H9 (cell line): Measurements from ENCODE around the gene PUM1. TPM values are rescaled to one million over a fixed set of nuclear protein-coding genes. Genes with fewer than 3 reads are reported as not detected.
A peak's percentile ranks its signal among the peaks of the same experiment; 100 is the strongest.

Source experiments
- DNase-seq: peaks from one replicate; pipeline ENCODE4 v3.0.0-alpha.2; 2017
- H2AFZ ChIP-seq: one replicate; pipeline ENCODE4 v1.6.1; 2013; ENCODE audit warnings: mild to moderate bottlenecking, low read length, control low read depth, moderate library complexity
- H2AK5ac ChIP-seq: 2 replicates; pipeline ENCODE4 v1.6.1; 2013; ENCODE audit warnings: low read length, control low read depth, mixed read lengths; ENCODE audit not compliant: insufficient read length
- H2BK120ac ChIP-seq: one replicate; pipeline ENCODE4 v1.6.1; 2013; ENCODE audit warnings: low read depth, mild to moderate bottlenecking, low read length, control low read depth, inconsistent platforms; ENCODE audit not compliant: poor library complexity, severe bottlenecking
- H2BK12ac ChIP-seq: 2 replicates; pipeline ENCODE4 v1.6.1; 2013; ENCODE audit warnings: low read length, control low read depth, mixed read lengths, low read depth; ENCODE audit not compliant: insufficient read length
- H2BK15ac ChIP-seq: 2 replicates; pipeline ENCODE4 v1.6.1; 2013; ENCODE audit warnings: low read depth, low read length, control low read depth
- H2BK20ac ChIP-seq: one replicate; pipeline ENCODE4 v1.6.1; 2013; ENCODE audit warnings: low read depth, mild to moderate bottlenecking, low read length, control low read depth, inconsistent platforms; ENCODE audit not compliant: poor library complexity, severe bottlenecking
- H2BK5ac ChIP-seq: 2 replicates; pipeline ENCODE4 v1.6.1; 2013; ENCODE audit warnings: low read length, control low read depth, mixed read lengths; ENCODE audit not compliant: insufficient read length
- H3K14ac ChIP-seq: 2 replicates; pipeline ENCODE4 v1.6.1; 2013; ENCODE audit warnings: low read length, control low read depth; ENCODE audit not compliant: insufficient read depth
- H3K18ac ChIP-seq: 2 replicates; pipeline ENCODE4 v1.6.1; 2013; ENCODE audit warnings: low read depth, mild to moderate bottlenecking, mixed read lengths, low read length, control low read depth; ENCODE audit not compliant: insufficient read length
- H3K23ac ChIP-seq: 2 replicates; pipeline ENCODE4 v1.6.1; 2013; ENCODE audit warnings: low read length, control low read depth, mixed read lengths, low read depth; ENCODE audit not compliant: insufficient read length
- H3K23me2 ChIP-seq: 2 replicates; pipeline ENCODE4 v1.6.1; 2013; ENCODE audit warnings: low read depth, mild to moderate bottlenecking, mixed read lengths, low read length, control low read depth; ENCODE audit not compliant: insufficient read length, poor library complexity, severe bottlenecking
- H3K27ac ChIP-seq: 2 replicates; pipeline ENCODE4 v1.5.1; 2013; ENCODE audit warnings: low read length, control low read depth, mixed read lengths, low read depth; ENCODE audit not compliant: insufficient read length
- H3K27me3 ChIP-seq: 2 replicates; pipeline ENCODE4 v1.6.1; 2013; ENCODE audit warnings: low read length, control low read depth, inconsistent platforms; ENCODE audit not compliant: insufficient read depth
- H3K4ac ChIP-seq: 2 replicates; pipeline ENCODE4 v1.6.1; 2013; ENCODE audit warnings: low read depth, mild to moderate bottlenecking, control low read depth, inconsistent platforms, low read length, moderate library complexity
- H3K4me1 ChIP-seq: 2 replicates; pipeline ENCODE4 v1.6.1; 2013; ENCODE audit warnings: low read length, control low read depth, inconsistent platforms; ENCODE audit not compliant: insufficient read depth
- H3K4me2 ChIP-seq: 2 replicates; pipeline ENCODE4 v1.6.1; 2013; ENCODE audit warnings: low read length, control low read depth, mixed read lengths; ENCODE audit not compliant: insufficient read length, insufficient read depth
- H3K56ac ChIP-seq: 2 replicates; pipeline ENCODE4 v1.6.1; 2013; ENCODE audit warnings: low read depth, mild to moderate bottlenecking, mixed read lengths, low read length, control low read depth; ENCODE audit not compliant: insufficient read length
- H3K79me1 ChIP-seq: 2 replicates; pipeline ENCODE4 v1.6.1; 2013; ENCODE audit warnings: low read depth, mild to moderate bottlenecking, moderate library complexity, low read length, control low read depth, inconsistent platforms; ENCODE audit not compliant: insufficient read depth, poor library complexity, severe bottlenecking
- H3K79me2 ChIP-seq: 2 replicates; pipeline ENCODE4 v1.6.1; 2013; ENCODE audit warnings: low read length, control low read depth, inconsistent platforms; ENCODE audit not compliant: insufficient read depth
- H3K9ac ChIP-seq: 2 replicates; pipeline ENCODE4 v1.6.1; 2013; ENCODE audit warnings: low read length, control low read depth, mixed read lengths; ENCODE audit not compliant: insufficient read length; ENCODE audit errors: extremely low read depth
- H3K9me3 ChIP-seq: one replicate; pipeline ENCODE4 v1.6.1; 2013; ENCODE audit warnings: low read depth, low read length, inconsistent platforms; ENCODE audit not compliant: control insufficient read depth
- H3T11ph ChIP-seq: one replicate; pipeline ENCODE4 v1.6.1; 2013; ENCODE audit warnings: mild to moderate bottlenecking, low read length, control low read depth, inconsistent platforms
- H4K20me1 ChIP-seq: one replicate; pipeline ENCODE4 v1.6.1; 2013; ENCODE audit not compliant: control insufficient read depth, insufficient read length, insufficient read depth
- H4K5ac ChIP-seq: 2 replicates; pipeline ENCODE4 v1.6.1; 2013; ENCODE audit warnings: low read depth, mild to moderate bottlenecking, mixed read lengths, low read length, control low read depth; ENCODE audit not compliant: insufficient read length
- H4K8ac ChIP-seq: replicated peaks from 2 replicates; pipeline ENCODE4 v1.6.1; 2013; ENCODE audit warnings: low read length, control low read depth, mixed read lengths, low read depth; ENCODE audit not compliant: insufficient read length
- H4K91ac ChIP-seq: 2 replicates; pipeline ENCODE4 v1.6.1; 2013; ENCODE audit warnings: low read depth, mild to moderate bottlenecking, moderate library complexity, mixed read lengths, low read length, control low read depth; ENCODE audit not compliant: insufficient read length
- H3K27ac Mint-ChIP-seq, 3 experiments: 2 replicates in 2 of 3; 3 replicates in 1 of 3; pipeline ENCODE4 v1.8.0; 2020 to 2021; ENCODE audit warnings: mixed read lengths in 3 of 3, mild to moderate bottlenecking in 1 of 3, moderate library complexity in 1 of 3
- H3K27me3 Mint-ChIP-seq: 2 replicates; pipeline ENCODE4 v1.8.0; 2021; ENCODE audit warnings: low read depth, mild to moderate bottlenecking, moderate library complexity, mixed read lengths
- H3K36me3 Mint-ChIP-seq, 3 experiments: 2 replicates in 2 of 3; 3 replicates in 1 of 3; pipeline ENCODE4 v1.8.0; 2020 to 2021; ENCODE audit warnings: low read depth in 3 of 3, mixed read lengths in 3 of 3; ENCODE audit not compliant: insufficient read depth in 1 of 3
- H3K4me1 Mint-ChIP-seq, 2 experiments: 2 replicates each; pipeline ENCODE4 v1.8.0; 2020; ENCODE audit warnings: mixed read lengths in 2 of 2
- H3K4me3 Mint-ChIP-seq, 2 experiments: 2 replicates in 1 of 2; 3 replicates in 1 of 2; pipeline ENCODE4 v1.8.0; 2020 to 2021; ENCODE audit warnings: mild to moderate bottlenecking in 2 of 2, mixed read lengths in 2 of 2, moderate library complexity in 1 of 2
- H3K9me3 Mint-ChIP-seq, 2 experiments: 2 replicates in 1 of 2; 3 replicates in 1 of 2; pipeline ENCODE4 v1.8.0; 2020; ENCODE audit warnings: mild to moderate bottlenecking in 2 of 2, mixed read lengths in 2 of 2, moderate library complexity in 1 of 2
- WGBS: extraction: QIAGEN DNeasy Blood & Tissue Kit; methylation state at CpG from one replicate; pipeline ENCODE4 v1.1.7; 2013; ENCODE audit warnings: missing lambda C conversion rate, low lambda C conversion rate, mixed read lengths; ENCODE audit not compliant: insufficient read length; ENCODE audit errors: extremely low coverage; 5-methylcytosine and 5-hydroxymethylcytosine counted together
- total RNA-seq: library from RNA; stranded (reverse); gene quantifications from 2 replicates; pipeline ENCODE4 v1.2.1, GENCODE V29; 2021
- TF ChIP-seq, protein P1 (sequence below): fragments of 200-600 bp; sonication (generic); conservative IDR thresholded peaks from 3 replicates; pipeline ENCODE4 v1.8.0; 2021; ENCODE audit warnings: antibody characterized with exemption, mild to moderate bottlenecking

Gene PUM1
- total RNA-seq, 1 experiment from 2014 or later: 164 TPM

DNA sequence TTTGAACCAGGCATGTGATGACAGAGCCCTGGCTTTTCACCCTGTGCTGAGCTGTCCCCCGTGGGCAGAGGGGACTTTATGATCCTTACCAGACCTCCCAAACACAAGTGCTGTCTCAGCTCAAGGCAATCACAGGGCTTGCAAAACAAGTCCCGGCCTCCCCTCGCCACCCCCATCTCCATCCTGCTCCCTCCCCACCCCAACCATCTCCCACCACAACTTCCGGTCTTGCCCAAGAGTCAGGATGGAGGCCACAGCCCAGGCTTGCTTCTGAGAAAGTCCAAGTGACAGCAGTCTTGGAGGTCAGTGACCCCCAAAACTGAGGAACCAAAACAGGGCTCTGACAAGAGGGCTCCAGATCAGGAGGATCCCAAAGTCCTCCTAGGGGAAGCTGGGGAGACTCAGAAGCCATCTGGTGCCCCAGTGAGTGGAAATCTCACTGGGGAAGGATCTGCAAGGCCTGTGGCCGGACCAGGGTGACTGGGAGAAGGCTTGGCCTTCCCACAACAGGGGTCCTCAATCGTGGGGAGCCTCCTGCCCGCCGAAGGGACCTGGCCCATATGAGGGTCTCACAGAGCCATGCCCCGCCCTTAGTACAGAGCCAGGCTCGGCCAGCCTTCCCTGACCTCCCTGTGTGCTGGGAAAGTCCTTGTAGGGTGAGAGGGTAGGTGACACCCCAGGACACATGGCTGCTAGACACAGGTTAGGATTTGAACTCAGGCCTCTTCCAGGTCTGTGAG is 152.4 kb downstream of the PUM1 start:
- Mint-ChIP-seq H3K27ac (peak overlapping the region in 2 of 3 experiments; percentile 10 to 77; a peak in 2 of 7 replicates), H3K36me3 (no peaks in the 10 kb centered on the region)
- no peaks in the 10 kb centered on the region for H4K20me1 ChIP-seq

More for the DNA sequence above, 152.4 kb downstream of the PUM1 start:
- Histone ChIP-seq H4K5ac (no peak overlapping the region), H3K27ac (no peak overlapping the region), H3K14ac (no peak overlapping the region), H3K4ac (no peak overlapping the region), H4K8ac (no peak overlapping the region), H2BK120ac (no peak overlapping the region), H4K91ac (no peak overlapping the region), H3K23me2 (no peaks in the 10 kb centered on the region), H2BK20ac (no peak overlapping the region), H3K4me1 (peaks cover 5% of the 10 kb centered on the region; the same call in 1 of the 2 replicates), H2BK5ac (no peak overlapping the region), H3K23ac (no peak overlapping the region), H3K18ac (no peak overlapping the region), H3T11ph (no peak overlapping the region), H2BK12ac (no peak overlapping the region), H3K27me3 (no peaks in the 10 kb centered on the region), H3K4me2 (no peak overlapping the region), H3K9ac (no peak overlapping the region), H3K79me1 (no peaks in the 10 kb centered on the region), H3K56ac (no peak overlapping the region), H2AK5ac (no peak overlapping the region), H3K9me3 (no peaks in the 10 kb centered on the region), H3K79me2 (no peaks in the 10 kb centered on the region), H2AFZ (no peak overlapping the region), H2BK15ac (no peak overlapping the region)
- Mint-ChIP-seq H3K4me1 (peaks cover 18 to 28% of the 10 kb centered on the region in 2 experiments), H3K4me3 (no peak overlapping the region), H3K9me3 (no peaks in the 10 kb centered on the region), H3K27me3 (peaks cover 14% of the 10 kb centered on the region)
- no CpG with 5 or more reads among the region's 10 CpGs for WGBS
- DNase-seq: peak; percentile 22
- TF ChIP-seq, protein P1, sequence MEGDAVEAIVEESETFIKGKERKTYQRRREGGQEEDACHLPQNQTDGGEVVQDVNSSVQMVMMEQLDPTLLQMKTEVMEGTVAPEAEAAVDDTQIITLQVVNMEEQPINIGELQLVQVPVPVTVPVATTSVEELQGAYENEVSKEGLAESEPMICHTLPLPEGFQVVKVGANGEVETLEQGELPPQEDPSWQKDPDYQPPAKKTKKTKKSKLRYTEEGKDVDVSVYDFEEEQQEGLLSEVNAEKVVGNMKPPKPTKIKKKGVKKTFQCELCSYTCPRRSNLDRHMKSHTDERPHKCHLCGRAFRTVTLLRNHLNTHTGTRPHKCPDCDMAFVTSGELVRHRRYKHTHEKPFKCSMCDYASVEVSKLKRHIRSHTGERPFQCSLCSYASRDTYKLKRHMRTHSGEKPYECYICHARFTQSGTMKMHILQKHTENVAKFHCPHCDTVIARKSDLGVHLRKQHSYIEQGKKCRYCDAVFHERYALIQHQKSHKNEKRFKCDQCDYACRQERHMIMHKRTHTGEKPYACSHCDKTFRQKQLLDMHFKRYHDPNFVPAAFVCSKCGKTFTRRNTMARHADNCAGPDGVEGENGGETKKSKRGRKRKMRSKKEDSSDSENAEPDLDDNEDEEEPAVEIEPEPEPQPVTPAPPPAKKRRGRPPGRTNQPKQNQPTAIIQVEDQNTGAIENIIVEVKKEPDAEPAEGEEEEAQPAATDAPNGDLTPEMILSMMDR: no peak
